Right ventricle myocardium superior (tissue), 1 donor: ENCODE data around the gene DAPK2. TPM values are rescaled to one million over a fixed set of nuclear protein-coding genes. Genes with fewer than 3 reads are reported as not detected.
A peak's percentile ranks its signal among the peaks of the same experiment; 100 is the strongest.
"Not testable (repeated sequence)": the region's sequence is repeated elsewhere in the genome, so short reads cannot be mapped to it uniquely, and the experiment has no call there.

Source experiments
- ATAC-seq: fragments of 200-7000 bp; cut with Tn5 transposase; one replicate; pipeline ENCODE4 v1.9.1; 2020; ENCODE audit warnings: mild to moderate bottlenecking; ENCODE audit not compliant: poor library complexity
- DNase-seq: peaks from one replicate; pipeline ENCODE4 v3.0.0-alpha.2; 2020
- intact Hi-C: fragments of 100-400 bp; cut with DNase I; formaldehyde crosslinking; loops from one replicate; pipeline ENCODE4 v1.11.2; 2022
- total RNA-seq: library from RNA; stranded (reverse); fragmentation: NEBNext Ultra II Directional; extraction: Animal tissue kit (Norgen Biotek cat#: 25700); gene quantifications from one replicate; pipeline ENCODE4 v1.2.1, GENCODE V29; 2021
- donor health status: DM: no; HTN: yes; CAD: no; lungs with severe emphysema.

DAPK2 gene
- total RNA-seq, 1 donor from 2014 or later: 48.2 TPM

DNA sequence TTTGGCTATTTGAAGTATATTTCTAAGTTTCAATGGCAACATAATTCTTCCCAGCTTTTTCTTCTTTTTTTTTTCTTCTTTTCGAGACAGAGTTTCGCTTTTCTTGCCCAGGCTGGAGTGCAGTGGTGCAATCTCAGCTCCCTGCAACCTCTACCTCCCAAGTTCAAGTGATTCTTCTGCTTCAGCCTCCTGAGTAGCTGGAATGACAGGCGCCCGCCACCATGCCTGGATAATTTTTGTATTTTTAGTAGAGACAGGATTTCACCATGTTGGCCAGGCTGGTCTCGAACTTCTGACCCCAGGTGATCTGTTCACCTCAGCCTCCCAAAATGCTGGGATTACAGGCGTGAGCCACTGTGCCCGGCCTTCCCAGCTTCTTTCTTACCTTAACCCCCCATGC lies 146.7 kb downstream of the DAPK2 start:
- not testable (repeated sequence) for ATAC-seq
- intact Hi-C loops: loop anchor here (10.0 kb wide), 1 partner anchor 165 kb away; no protein-coding TSS in a partner anchor

DNA sequence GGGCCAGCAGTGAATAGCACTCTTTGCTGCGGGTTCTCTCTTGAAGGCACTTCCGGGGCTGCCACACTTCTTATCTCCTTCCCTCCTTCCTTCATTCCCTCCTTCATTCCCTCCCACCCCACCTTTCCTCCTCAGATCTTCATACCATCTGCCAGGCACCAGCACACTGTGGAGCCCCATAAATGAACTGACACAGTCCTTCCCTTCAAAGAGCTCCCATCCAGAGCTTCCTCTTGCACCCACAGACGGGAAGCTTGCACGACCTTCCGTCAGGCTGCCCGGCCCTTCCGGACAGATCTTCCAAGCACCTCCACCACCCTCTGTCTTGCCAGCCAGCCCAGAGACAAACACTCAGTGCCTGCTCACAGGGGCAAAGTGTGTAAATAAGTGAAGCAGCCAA lies 147.1 kb downstream of the DAPK2 start:
- no peak for ATAC-seq
- no peak for DNase-seq
- intact Hi-C loops: loop anchor here (10.0 kb wide), 1 partner anchor 166 kb away; no protein-coding TSS in a partner anchor

More for the DNA sequence above, 146.7 kb downstream of the DAPK2 start:
- DNase-seq: not testable (repeated sequence)

DNA sequence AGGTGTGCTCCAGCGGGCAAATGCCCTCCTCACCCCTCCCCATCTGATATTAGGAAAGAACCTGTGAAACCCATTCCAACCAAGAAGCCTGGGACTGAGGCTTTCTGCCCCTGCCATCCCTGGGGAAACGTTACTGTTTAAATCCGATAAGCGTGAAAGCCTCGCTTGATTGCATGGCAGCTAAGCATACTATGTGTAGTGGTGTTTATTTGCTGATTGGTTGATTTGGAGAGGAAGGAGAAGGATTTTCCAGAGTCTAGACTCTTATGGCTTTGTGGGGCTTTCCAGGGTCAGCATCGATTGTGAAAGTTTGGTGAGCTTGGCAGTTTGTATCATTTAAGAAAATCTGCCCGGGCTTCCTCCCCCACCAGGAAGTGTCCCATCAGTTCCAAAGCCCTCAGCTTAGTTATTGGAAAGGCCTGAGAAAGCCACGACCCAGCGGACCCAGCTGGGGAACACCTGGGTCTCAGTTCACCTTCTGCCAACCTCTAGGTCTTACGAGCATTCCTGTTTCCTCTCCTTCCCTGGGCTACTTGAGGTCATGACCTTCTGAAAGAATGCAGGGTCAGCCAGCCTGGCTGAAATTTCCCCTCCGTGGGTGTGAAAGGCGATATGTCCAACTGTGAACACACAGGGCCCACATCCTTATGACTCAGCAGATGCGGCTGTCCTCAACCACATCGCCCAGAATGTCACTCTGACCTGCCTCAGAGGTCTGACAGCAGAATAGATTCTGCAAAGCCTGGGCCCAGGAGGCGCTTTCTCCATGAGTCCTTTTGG lies 149.8 kb downstream of the DAPK2 start:
- intact Hi-C loops: loop anchor here (10.0 kb wide), 1 partner anchor 168 kb away; no protein-coding TSS in a partner anchor
- ATAC-seq (peak; percentile 45), DNase-seq (no peak)

DNA sequence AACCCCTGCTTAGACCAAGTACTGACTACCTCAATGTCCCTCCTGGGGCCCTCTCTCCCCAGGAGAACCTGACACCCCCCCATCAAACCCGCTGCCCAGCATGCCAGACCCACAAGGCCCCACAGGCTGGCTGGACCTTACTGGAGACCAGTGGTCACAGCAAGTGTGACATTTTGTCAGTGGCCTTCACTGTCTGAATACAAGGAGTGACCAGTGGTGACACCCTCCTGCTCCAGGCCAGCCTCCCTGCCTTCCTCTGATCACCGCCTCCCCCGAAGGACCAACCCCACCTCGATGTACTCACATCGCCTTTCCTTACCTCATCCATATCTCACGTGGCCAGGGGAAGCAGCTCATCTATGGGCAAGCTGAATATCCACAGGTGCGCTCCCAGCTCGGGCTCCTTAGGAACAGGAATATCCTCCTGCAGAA lies 150.5 kb downstream of the DAPK2 start:
- intact Hi-C loops: loop anchor here (10.0 kb wide), 1 partner anchor 169 kb away; no protein-coding TSS in a partner anchor
- DNase-seq (no peak), ATAC-seq (no peak)

GRCh38 chr15:63895194-63895593 lies 151.1 kb downstream of the DAPK2 start:
- DNase-seq: no peak
- intact Hi-C loops: loop anchor here (10.0 kb wide), 1 partner anchor 170 kb away; no protein-coding TSS in a partner anchor
- no peak for ATAC-seq

GRCh38 chr15:63894662-63894949 lies 151.7 kb downstream of the DAPK2 start:
- intact Hi-C loops: loop anchor here (10.0 kb wide), 1 partner anchor 170 kb away; no protein-coding TSS in a partner anchor
- DNase-seq (no peak), ATAC-seq (no peak)

DNA sequence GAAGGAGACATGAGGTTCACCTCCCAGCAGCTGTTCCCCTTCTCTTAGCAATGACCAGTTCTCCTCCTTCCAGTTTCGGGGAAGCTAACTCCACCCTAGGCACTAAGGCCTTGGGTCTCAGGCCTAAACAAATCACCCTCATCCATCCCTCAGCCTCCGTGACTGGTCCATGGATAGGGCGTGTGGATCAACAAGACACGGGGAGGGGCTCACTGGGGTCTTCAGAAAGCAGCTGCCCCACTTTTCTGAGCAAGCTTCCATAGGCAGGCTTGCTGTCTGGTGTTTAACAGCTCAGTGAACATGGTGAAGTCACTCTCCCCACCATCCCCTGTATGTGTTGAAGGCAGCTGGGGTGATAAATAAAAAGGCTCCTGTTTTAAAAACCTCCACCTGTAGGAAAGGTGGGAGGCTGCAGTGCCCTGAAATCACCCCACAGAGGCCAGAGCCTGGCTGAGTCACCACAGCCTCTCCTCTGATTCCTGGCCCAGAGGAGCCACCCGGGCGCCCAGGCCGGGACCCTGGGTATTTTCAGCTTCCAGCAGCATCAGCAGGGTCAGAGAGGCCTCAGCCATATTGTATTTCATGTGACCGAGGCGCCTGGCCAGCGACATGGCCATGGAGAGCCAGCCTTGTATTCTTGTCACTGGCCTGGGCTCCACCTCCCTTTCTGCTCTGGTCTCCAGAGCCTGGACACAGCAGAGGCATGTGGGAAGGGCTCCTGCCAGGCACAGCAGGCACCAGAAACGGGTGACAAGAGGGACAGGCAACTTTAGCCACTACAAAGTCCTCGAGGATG lies 152.2 kb downstream of the DAPK2 start:
- no peak for ATAC-seq
- DNase-seq: no peak
- intact Hi-C loops: loop anchor here (10.0 kb wide), 1 partner anchor 171 kb away; no protein-coding TSS in a partner anchor

DNA sequence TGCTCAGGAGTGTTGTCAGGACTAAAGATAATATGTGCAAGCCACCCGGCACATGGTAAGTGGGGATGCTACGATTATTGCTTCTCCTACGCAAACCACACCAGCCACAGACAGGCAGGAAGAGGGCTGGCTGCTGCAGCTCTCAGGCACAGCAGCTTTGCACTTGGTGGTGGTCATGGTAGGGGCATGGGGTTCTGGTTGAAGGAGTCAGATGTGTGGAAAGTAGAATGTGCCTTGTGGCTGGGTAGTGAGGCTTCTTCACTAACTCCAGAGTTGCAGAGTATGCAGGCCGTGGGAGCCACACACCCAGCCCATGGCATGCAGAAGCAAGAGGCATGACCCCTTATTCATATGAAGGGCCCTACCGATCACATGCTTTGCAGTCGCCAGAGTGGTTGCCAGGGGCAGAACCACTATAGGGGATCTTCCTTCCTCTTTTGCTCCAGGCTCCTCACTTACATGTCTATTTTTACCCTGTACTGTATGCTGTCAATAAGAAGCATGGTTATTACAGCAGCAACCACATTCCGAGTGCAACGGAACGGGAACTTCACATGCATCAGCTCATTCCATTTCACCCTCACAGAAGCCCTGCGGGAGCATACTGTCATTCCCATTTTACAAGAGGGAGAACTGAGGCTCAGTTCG lies 153.4 kb downstream of the DAPK2 start:
- ATAC-seq (peak; percentile 4), DNase-seq (no peak)
- intact Hi-C loops: loop anchor here (10.0 kb wide), 1 partner anchor 172 kb away; no protein-coding TSS in a partner anchor

DNA sequence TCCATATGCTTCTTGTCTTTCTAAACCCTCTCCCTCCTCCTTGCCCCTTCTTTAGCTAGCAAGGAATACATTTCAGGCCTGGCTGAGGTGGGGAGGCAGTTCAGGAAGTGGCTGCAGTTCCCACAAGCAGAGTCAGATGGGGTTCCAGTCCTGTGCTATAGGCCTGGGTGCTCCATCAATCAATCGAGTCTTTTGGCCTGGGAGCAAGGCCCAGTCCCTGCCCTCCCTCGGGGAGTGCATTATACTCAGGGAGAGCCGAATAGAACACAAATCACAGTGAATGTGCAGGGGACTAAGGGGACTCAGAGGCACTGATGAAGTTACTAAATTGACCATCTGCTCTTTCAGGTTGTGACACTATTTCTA lies 154.5 kb downstream of the DAPK2 start:
- no peak for ATAC-seq
- intact Hi-C loops: loop anchor here (2.0 to 10.0 kb wide), 2 partner anchors 139 to 173 kb away; no protein-coding TSS in a partner anchor
- DNase-seq: no peak

- intact Hi-C loops: loop anchor here (2.0 to 10.0 kb wide), 2 partner anchors 138 to 174 kb away; no protein-coding TSS in a partner anchor
- ATAC-seq (peak; percentile 84), DNase-seq (peak; percentile 88)
Observed at GRCh38 chr15:63891079-63891767, 155.1 kb downstream of the DAPK2 start.

DNA sequence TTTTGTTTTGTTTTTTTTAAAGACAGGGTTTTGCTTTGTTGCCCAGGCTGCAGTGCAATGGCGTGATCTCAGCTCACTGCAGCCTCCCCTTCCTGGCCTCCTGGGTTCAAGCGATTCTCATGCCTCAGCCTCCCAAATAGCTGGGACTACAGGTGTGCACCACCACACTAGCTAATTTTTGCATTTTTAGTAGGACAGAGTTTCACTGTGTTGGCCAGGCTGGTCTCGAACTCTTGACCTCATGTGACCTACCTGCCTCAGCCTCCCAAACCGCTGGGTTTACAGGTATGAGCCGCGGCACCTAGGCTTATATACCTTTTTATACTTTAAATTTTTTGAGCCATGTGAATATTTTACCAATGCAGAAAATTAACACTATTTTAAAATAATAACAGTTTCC lies 155.7 kb downstream of the DAPK2 start:
- intact Hi-C loops: loop anchor here (2.0 to 10.0 kb wide), 2 partner anchors 138 to 174 kb away; no protein-coding TSS in a partner anchor
- ATAC-seq: no peak
- DNase-seq: no peak

DNA sequence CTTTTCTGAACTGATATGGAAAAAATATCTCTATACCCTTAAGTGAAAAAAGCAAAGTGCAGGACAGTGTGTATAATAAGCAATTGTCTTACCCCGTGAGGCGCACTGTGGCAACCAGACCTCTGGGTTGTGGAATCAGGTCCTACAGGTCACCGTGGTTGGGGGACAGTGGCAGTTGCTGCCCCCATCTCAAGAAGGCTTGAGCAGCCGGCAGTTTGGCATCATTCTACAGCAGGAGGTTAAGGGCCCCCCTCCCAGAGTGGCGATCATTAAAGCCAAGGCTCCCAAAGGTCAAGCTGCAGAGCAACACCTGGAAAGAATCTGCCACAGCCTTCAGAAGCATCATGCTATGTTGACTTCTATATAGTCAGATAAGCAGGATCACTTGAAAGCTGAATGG lies 156.5 kb downstream of the DAPK2 start:
- intact Hi-C loops: loop anchor here (2.0 to 10.0 kb wide), 2 partner anchors 137 to 175 kb away; no protein-coding TSS in a partner anchor
- DNase-seq: no peak
- no peak for ATAC-seq

DNA sequence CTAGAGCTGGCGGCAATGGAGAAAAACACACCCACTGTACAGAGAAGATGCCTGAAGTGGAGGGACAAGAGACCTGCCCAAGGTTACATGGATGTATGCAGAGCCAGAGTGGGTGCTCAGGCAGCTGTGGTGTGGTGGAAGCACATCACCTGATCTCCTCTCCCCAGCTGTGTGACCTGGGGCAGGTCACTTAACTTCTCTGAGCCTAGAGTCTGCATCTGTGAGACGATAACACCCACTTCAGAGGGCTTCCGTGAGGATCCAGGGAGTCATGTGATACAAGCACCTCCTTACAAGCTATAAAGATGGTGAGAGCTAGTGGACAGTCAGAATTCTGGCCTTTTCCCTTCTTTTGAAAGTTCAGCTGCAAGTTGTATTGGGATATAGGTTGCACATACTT lies 157.5 kb downstream of the DAPK2 start:
- DNase-seq: no peak
- intact Hi-C loops: no loop called here
- ATAC-seq: no peak

- DNase-seq (no peak), ATAC-seq (no peak)
- intact Hi-C loops: no loop called here
Observed at GRCh38 chr15:63888146-63888545, 158.1 kb downstream of the DAPK2 start.

DNA sequence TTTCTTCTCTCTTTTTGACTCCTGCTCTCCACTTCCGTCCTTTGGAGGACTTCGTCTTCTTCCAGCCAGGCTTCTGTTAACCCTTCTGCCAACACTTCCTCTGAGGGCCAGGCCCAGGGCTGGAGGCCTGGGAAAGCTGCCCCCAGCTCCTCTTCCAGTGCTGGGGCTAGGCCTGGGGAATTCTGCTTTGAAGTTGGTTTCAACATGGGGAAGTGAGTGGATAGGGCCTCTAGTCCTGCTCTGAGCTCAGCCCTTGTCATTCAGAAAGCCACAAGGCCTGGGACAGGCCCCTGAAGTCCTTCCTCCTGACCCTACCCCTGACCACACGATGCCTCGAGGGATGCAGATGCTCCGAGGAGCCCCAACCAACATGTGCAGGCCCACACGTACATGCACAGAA lies 158.7 kb downstream of the DAPK2 start:
- ATAC-seq (no peak), DNase-seq (no peak)
- intact Hi-C loops: no loop called here

DNA sequence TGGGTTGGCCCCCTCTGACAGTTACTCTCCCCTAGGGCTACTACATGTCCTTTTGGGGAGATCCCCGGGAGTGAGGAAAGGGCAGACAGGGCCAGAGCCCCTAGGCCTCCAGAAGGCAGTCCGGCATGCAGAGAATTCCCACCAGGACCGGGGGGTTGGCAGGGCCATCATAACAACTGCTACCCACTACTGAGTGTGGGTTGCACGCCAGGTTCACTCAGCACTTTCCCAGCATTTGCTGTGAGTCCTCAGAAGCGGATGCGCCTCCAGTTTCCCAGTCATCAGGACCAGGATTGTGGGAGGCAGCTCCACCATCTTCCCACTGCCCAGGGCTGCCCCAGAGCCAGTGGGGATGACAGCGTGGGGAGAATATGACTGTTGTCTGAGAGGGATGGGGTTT lies 161.3 kb downstream of the DAPK2 start:
- no peak for ATAC-seq
- no peak for DNase-seq
- intact Hi-C loops: no loop called here

DNA sequence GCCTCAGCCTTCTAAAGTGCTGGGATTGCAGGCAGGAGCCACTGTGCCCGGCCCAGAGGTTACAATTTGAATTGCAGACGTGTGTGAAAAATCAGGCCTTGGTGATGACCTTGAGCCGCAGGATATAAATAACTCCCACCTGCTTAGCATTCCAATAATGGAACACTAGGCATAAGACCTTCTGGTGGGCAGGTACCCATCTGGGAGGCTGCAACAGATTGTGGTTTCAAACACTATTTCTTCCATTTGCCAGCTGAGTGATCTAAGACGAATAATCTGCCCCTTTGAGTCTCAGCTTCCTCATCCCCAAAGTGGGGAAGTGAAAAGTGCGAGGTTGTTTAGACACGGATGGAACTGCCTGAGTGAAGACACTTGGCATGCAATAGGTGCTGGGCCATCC lies 164.9 kb downstream of the DAPK2 start:
- intact Hi-C loops: no loop called here
- ATAC-seq (peak; percentile 38), DNase-seq (no peak)

DNA sequence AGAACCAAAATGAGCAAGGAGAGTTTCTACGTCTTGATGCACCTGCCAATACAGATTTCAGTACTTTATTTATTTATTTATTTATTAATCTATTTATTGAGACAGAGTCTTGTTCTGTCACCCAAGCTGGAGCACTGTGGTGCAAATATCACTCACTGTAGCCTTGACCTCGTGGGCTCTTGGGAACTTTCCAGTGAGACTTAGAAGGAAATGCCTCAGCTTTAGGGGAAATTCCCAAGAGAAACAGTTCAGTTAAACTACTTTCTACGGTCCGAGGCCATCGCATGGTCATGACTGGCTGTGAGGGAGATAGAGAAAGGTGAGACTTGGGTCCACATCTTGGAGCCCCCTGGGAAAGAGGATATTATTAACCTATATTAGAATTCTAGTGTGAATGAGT lies 165.5 kb downstream of the DAPK2 start:
- intact Hi-C loops: no loop called here
- DNase-seq (no peak), ATAC-seq (no peak)
